Ectodermal cell (in vitro differentiated cells): ENCODE results near the gene SLC22A7.

Source experiments
- H3K27ac ChIP-seq: 2 replicates; pipeline ENCODE4 v1.7.0; 2013; ENCODE audit warnings: mild to moderate bottlenecking, low read depth, low read length; ENCODE audit not compliant: insufficient read depth, poor library complexity, severe bottlenecking
- H3K27me3 ChIP-seq: 2 replicates; pipeline ENCODE4 v1.7.0; 2013; ENCODE audit warnings: mild to moderate bottlenecking, low read length; ENCODE audit not compliant: insufficient read depth, control insufficient read depth, poor library complexity, severe bottlenecking
- H3K36me3 ChIP-seq: one replicate; pipeline ENCODE4 v1.7.0; 2013; ENCODE audit warnings: low read length; ENCODE audit not compliant: control insufficient read depth, insufficient read depth
- H3K4me1 ChIP-seq: one replicate; pipeline ENCODE4 v1.7.0; 2013; ENCODE audit warnings: low read length; ENCODE audit not compliant: control insufficient read depth, insufficient read depth
- H3K4me3 ChIP-seq: 2 replicates; pipeline ENCODE4 v1.7.0; 2013; ENCODE audit warnings: low read depth, low read length, control low read depth; ENCODE audit not compliant: insufficient read depth
- H3K9me3 ChIP-seq: 2 replicates; pipeline ENCODE4 v1.7.0; 2013; ENCODE audit warnings: mild to moderate bottlenecking, low read length, moderate library complexity; ENCODE audit not compliant: control insufficient read depth
- WGBS, 2 experiments: methylation state at CpG; one replicate each; pipeline ENCODE4 v1.1.7; 2013; ENCODE audit warnings: missing lambda C conversion rate in 2 of 2; 5-methylcytosine and 5-hydroxymethylcytosine counted together

The SLC22A7 gene

GRCh38 chr6:43283905-43284304 lies 14.2 kb upstream of the SLC22A7 start:
- Histone ChIP-seq H3K36me3 (no peaks in the 10 kb centered on the region), H3K27me3 (no peaks in the 10 kb centered on the region), H3K27ac (no peak overlapping the region), H3K9me3 (no peaks in the 10 kb centered on the region), H3K4me1 (peaks cover 1% of the 10 kb centered on the region), H3K4me3 (no peak overlapping the region)
- WGBS, 2 experiments: 92% methylated on average over 27 of the region's 27 CpGs

GRCh38 chr6:43284991-43285781 lies 12.9 kb upstream of the SLC22A7 start:
- no peak overlapping the region for H3K27ac ChIP-seq
- 81 to 85% methylated on average over 83 of the region's 83 CpGs for WGBS, 2 experiments
- H3K4me3 ChIP-seq: no peak overlapping the region
- H3K36me3 ChIP-seq: no peaks in the 10 kb centered on the region
- no peaks in the 10 kb centered on the region for H3K4me1 ChIP-seq
- no peaks in the 10 kb centered on the region for H3K27me3 ChIP-seq
- no peaks in the 10 kb centered on the region for H3K9me3 ChIP-seq

- no peaks in the 10 kb centered on the region for H3K36me3 ChIP-seq
- H3K27me3 ChIP-seq: no peaks in the 10 kb centered on the region
- no peaks in the 10 kb centered on the region for H3K4me1 ChIP-seq
- H3K4me3 ChIP-seq: no peak overlapping the region
- no peak overlapping the region for H3K27ac ChIP-seq
- no peaks in the 10 kb centered on the region for H3K9me3 ChIP-seq
- WGBS, 2 experiments: 97% methylated on average over 5 of the region's 5 CpGs
Measured at GRCh38 chr6:43285832-43286231, 12.2 kb upstream of the SLC22A7 start.

DNA sequence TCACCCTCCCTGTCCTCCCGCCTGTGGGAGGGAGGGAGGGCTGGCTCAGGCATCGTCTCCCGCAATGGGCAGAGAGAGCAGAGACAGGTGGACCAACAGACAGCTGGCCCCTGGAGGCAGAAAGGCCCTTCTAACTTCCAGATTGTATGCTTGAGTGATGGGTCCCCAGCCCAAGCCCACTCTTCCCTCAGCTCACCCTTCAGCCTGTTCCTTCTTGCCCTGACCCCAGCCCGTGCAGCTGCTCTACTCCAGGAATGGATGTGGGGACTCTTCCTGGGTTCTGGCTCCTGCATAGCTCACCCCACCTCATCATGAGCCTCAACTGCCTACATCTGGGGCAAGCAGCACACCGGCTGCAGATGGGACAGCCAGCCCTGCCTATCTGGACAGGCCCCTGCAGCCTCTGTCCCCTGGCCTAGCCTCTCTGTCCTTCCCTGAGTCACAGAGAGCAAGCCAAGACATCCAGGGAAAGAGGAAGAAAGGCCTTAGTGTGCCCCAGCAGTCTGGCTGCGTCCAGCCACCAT lies 11.5 kb upstream of the SLC22A7 start:
- H3K4me1 ChIP-seq: no peaks in the 10 kb centered on the region
- H3K9me3 ChIP-seq: no peaks in the 10 kb centered on the region
- WGBS, 2 experiments: 93 to 95% methylated on average over 6 of the region's 6 CpGs
- no peaks in the 10 kb centered on the region for H3K36me3 ChIP-seq
- H3K4me3 ChIP-seq: no peak overlapping the region
- H3K27me3 ChIP-seq: no peaks in the 10 kb centered on the region
- H3K27ac ChIP-seq: no peak overlapping the region

DNA sequence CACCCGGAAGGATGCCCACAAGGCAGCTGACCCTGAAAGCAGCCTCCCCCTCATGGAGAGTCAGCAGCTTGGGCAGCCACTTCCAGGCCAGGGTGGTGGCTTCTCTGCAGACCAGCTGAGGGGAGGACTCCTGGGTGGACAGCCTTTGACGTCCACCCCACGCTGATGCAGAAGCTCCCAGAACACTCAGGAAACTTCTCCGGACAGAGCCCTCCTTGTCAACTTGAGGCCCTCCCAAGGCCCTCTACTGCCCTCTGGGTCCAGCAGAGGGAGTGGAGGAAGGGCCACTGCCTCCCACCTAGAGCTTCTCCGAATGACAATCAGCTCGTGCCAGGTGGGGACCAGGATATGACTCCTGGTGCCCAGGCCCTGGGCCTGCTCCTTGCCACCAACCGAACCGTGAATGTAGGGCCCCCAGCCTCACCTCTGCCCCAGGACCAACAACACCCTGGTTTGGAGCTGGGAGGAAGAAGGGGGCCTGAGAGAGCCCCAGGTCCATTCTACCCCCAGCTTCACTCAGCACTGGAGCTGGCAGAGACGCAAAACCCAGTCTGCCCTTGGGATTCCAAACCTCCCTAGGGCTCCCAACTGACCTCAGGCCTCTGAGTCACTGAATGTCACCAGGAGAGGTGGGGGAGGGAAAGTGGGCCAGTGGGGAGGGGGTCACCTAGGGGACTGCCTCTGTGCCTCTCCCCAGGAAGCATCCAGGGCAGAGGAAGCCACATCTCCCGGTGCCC lies 10.9 kb upstream of the SLC22A7 start:
- H3K27me3 ChIP-seq: no peaks in the 10 kb centered on the region
- H3K27ac ChIP-seq: no peak overlapping the region
- no peaks in the 10 kb centered on the region for H3K9me3 ChIP-seq
- no peak overlapping the region for H3K4me3 ChIP-seq
- no peaks in the 10 kb centered on the region for H3K4me1 ChIP-seq
- WGBS, 2 experiments: 70 to 73% methylated on average over 10 of the region's 10 CpGs
- no peaks in the 10 kb centered on the region for H3K36me3 ChIP-seq

GRCh38 chr6:43287717-43288679 lies 10.1 kb upstream of the SLC22A7 start:
- no peaks in the 10 kb centered on the region for H3K9me3 ChIP-seq
- no peaks in the 10 kb centered on the region for H3K4me1 ChIP-seq
- H3K27ac ChIP-seq: no peak overlapping the region
- 80 to 81% methylated on average over 7 of the region's 7 CpGs for WGBS, 2 experiments
- H3K27me3 ChIP-seq: no peaks in the 10 kb centered on the region
- no peaks in the 10 kb centered on the region for H3K36me3 ChIP-seq
- no peak overlapping the region for H3K4me3 ChIP-seq

- no peaks in the 10 kb centered on the region for H3K27me3 ChIP-seq
- H3K4me3 ChIP-seq: no peak overlapping the region
- 93 to 97% methylated on average over 3 of the region's 3 CpGs for WGBS, 2 experiments
- no peaks in the 10 kb centered on the region for H3K36me3 ChIP-seq
- no peak overlapping the region for H3K27ac ChIP-seq
- H3K4me1 ChIP-seq: no peaks in the 10 kb centered on the region
- no peaks in the 10 kb centered on the region for H3K9me3 ChIP-seq
Measured at GRCh38 chr6:43290339-43290904, 7.6 kb upstream of the SLC22A7 start.

DNA sequence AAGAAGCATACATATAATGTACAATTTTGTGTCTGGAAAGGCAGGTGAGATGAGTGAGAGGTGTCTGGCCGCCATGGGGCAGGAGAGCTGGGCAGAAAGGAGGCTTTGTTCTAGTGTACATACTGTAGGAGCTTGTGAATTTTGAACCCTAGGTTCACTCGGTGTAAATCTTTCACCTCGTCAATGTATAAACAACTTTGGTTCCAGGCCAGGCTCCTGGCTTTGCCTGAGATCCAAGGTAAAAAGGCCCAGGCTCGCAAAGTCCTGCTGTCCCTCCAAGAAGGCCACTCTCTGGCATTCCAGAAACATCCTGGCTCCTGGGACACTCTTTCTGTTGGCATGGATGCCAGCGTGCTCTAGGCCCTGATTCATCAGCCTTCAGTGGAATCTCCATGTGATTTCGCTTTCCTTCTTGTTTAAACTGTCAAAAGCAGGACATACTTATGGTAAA lies 7.1 kb upstream of the SLC22A7 start:
- no peaks in the 10 kb centered on the region for H3K9me3 ChIP-seq
- H3K27ac ChIP-seq: no peak overlapping the region
- 91 to 94% methylated on average over 6 of the region's 6 CpGs for WGBS, 2 experiments
- no peak overlapping the region for H3K4me3 ChIP-seq
- no peaks in the 10 kb centered on the region for H3K27me3 ChIP-seq
- no peaks in the 10 kb centered on the region for H3K36me3 ChIP-seq
- no peaks in the 10 kb centered on the region for H3K4me1 ChIP-seq

DNA sequence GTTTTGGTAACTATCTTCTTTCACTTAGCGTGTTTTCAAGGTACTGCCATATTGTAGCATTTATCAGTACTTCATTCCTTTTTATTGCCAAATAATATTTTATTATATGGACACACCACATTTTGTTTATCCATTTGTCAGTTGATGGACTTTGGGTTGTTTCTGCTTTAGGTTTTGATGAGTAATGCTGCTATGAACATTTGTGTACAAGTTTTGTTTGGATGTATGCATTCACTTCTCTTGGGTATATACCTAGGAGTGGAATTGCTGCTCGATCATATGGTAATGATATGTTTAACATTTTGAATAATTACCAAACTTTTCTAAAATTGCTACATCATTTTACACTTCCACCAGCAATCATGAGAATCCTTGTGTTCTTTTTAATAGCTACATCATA lies 6.4 kb upstream of the SLC22A7 start:
- H3K36me3 ChIP-seq: no peaks in the 10 kb centered on the region
- no peaks in the 10 kb centered on the region for H3K4me1 ChIP-seq
- no peaks in the 10 kb centered on the region for H3K27me3 ChIP-seq
- H3K4me3 ChIP-seq: no peak overlapping the region
- H3K9me3 ChIP-seq: no peaks in the 10 kb centered on the region
- no peak overlapping the region for H3K27ac ChIP-seq
- WGBS, 2 experiments: 100% methylated on average over 1 of the region's 2 CpGs; no CpG with 5 or more reads in 1 of the 2 experiments
